GM21529 (cell line): ENCODE measurements around the gene SMAD6.
"Not testable (repeated sequence)": the region's sequence is repeated elsewhere in the genome, so short reads cannot be mapped to it uniquely, and the experiment has no call there.

Experiments used
- ATAC-seq: cut with Tn5 transposase; IDR thresholded peaks from one replicate; pipeline ENCODE4 v1.9.1; 2021; ENCODE audit not compliant: unreplicated experiment

Gene SMAD6

GRCh38 chr15:66674756-66675155 lies 27.3 kb upstream of the SMAD6 start:
- no peak for ATAC-seq

- ATAC-seq, result no peak
These were observed 26.6 kb upstream of the SMAD6 start for GRCh38 chr15:66675446-66675845.

GRCh38 chr15:66677336-66677735 lies 24.7 kb upstream of the SMAD6 start:
- no peak for ATAC-seq

- ATAC-seq, result no peak
These were observed 22.9 kb upstream of the SMAD6 start for GRCh38 chr15:66679061-66679656.

- no peak for ATAC-seq
These were observed 22.4 kb upstream of the SMAD6 start for GRCh38 chr15:66679657-66680108.

- no peak for ATAC-seq
These were observed 21.5 kb upstream of the SMAD6 start for GRCh38 chr15:66680502-66680901.

- ATAC-seq, result no peak
These were observed 20.6 kb upstream of the SMAD6 start for GRCh38 chr15:66681395-66681794.

GRCh38 chr15:66682246-66682645 lies 19.8 kb upstream of the SMAD6 start:
- ATAC-seq, result no peak

- no peak for ATAC-seq
These were observed 19.2 kb upstream of the SMAD6 start for GRCh38 chr15:66682865-66683264.

GRCh38 chr15:66684136-66684681 lies 17.8 kb upstream of the SMAD6 start:
- no peak for ATAC-seq

GRCh38 chr15:66685638-66686150 lies 16.3 kb upstream of the SMAD6 start:
- ATAC-seq, result no peak

GRCh38 chr15:66690912-66691311 lies 11.1 kb upstream of the SMAD6 start:
- ATAC-seq, result not testable (repeated sequence)

GRCh38 chr15:66691727-66692126 lies 10.3 kb upstream of the SMAD6 start:
- ATAC-seq, result no peak

- ATAC-seq, result no peak
These were observed 9.6 kb upstream of the SMAD6 start for GRCh38 chr15:66692391-66692790.

GRCh38 chr15:66692808-66693596 lies 9.0 kb upstream of the SMAD6 start:
- peak; percentile 56 for ATAC-seq

- no peak for ATAC-seq
These were observed 5.3 kb upstream of the SMAD6 start for GRCh38 chr15:66696770-66697169.

- no peak for ATAC-seq
These were observed 3.6 kb upstream of the SMAD6 start for GRCh38 chr15:66698318-66698961.

GRCh38 chr15:66698971-66699370 lies 3.1 kb upstream of the SMAD6 start:
- no peak for ATAC-seq

GRCh38 chr15:66700412-66700801 lies 1.6 kb upstream of the SMAD6 start:
- ATAC-seq, result no peak

GRCh38 chr15:66700802-66701421 lies 1.1 kb upstream of the SMAD6 start:
- peak; percentile 72 for ATAC-seq

GRCh38 chr15:66701422-66702034 lies 508 bp upstream of the SMAD6 start:
- peak; percentile 31 for ATAC-seq
